Measurements from ENCODE around the gene KLHL20.
"Not testable (repeated sequence)": the region's sequence is repeated elsewhere in the genome, so short reads cannot be mapped to it uniquely, and the experiment has no call there.

KLHL20 gene

DNA sequence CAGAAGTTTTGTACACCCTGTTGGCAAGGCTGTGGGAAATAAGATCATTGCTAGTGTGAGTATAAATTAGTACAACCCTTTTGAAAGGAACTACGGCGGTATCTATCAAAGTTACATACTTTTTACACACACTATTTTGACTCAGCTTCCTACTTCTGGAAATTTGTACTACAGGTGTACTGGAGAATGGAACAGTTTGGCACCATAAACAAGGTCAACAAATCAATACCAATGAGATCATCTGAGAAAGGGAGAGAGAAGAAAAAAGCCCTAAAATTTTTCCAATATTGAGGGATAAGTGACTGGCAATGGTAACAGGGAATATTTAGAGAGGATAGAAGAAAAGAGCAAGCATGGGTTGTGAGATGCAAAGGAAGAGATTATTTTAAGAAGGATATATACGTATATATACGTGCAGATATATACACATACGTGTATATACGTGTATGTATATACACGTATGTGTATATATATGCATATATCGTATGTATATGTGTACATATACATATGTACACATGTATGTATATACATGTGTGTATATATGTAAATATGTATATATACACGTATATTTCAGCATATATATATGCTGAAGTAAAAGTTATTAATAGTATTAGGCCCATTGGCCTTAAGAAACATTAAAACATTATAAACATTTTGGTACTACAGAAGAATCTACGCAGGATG is 27.6 kb downstream of the KLHL20 start:
- Histone ChIP-seq H3K27ac (ENCODE audit: low read depth in 2 of 2, low read length in 2 of 2) (no peak overlapping the region), H3K36me3 (ENCODE audit: control insufficient read depth in 2 of 2, insufficient read depth in 2 of 2, low read length in 2 of 2) (peaks cover 10 to 13% of the 10 kb centered on the region in 2 donors), H3K9me3 (ENCODE audit: control insufficient read depth in 2 of 2, low read length in 2 of 2) (no peaks in the 10 kb centered on the region), H3K27me3 (ENCODE audit: control insufficient read depth in 2 of 2, insufficient read depth in 2 of 2, low read length in 2 of 2) (no peaks in the 10 kb centered on the region), H3K9ac (ENCODE audit: low read depth in 1 of 2, low read length in 2 of 2) (no peak overlapping the region), H3K4me1 (ENCODE audit: control insufficient read depth in 2 of 2, insufficient read depth in 2 of 2, low read length in 2 of 2) (no peaks in the 10 kb centered on the region), H3K4me3 (ENCODE audit: low read length in 2 of 2) (no peak overlapping the region)

GRCh38 chr1:173744651-173745050 is 29.9 kb downstream of the KLHL20 start:
- Histone ChIP-seq H3K9me3 (ENCODE audit: control insufficient read depth in 2 of 2, low read length in 2 of 2) (no peaks in the 10 kb centered on the region), H3K36me3 (ENCODE audit: control insufficient read depth in 2 of 2, insufficient read depth in 2 of 2, low read length in 2 of 2) (peaks cover 10 to 13% of the 10 kb centered on the region in 2 donors), H3K4me1 (ENCODE audit: control insufficient read depth in 2 of 2, insufficient read depth in 2 of 2, low read length in 2 of 2) (no peaks in the 10 kb centered on the region), H3K27ac (ENCODE audit: low read depth in 2 of 2, low read length in 2 of 2) (no peak overlapping the region), H3K27me3 (ENCODE audit: control insufficient read depth in 2 of 2, insufficient read depth in 2 of 2, low read length in 2 of 2) (no peaks in the 10 kb centered on the region), H3K4me3 (ENCODE audit: low read length in 2 of 2) (no peak overlapping the region), H3K9ac (ENCODE audit: low read depth in 1 of 2, low read length in 2 of 2) (no peak overlapping the region)

GRCh38 chr1:173749137-173749536 is 34.4 kb downstream of the KLHL20 start:
- Histone ChIP-seq H3K9ac (ENCODE audit: low read depth in 1 of 2, low read length in 2 of 2) (no peak overlapping the region), H3K4me1 (ENCODE audit: control insufficient read depth in 2 of 2, insufficient read depth in 2 of 2, low read length in 2 of 2) (no peaks in the 10 kb centered on the region), H3K27ac (ENCODE audit: low read depth in 2 of 2, low read length in 2 of 2) (no peak overlapping the region), H3K9me3 (ENCODE audit: control insufficient read depth in 2 of 2, low read length in 2 of 2) (no peaks in the 10 kb centered on the region), H3K27me3 (ENCODE audit: control insufficient read depth in 2 of 2, insufficient read depth in 2 of 2, low read length in 2 of 2) (no peaks in the 10 kb centered on the region), H3K4me3 (ENCODE audit: low read length in 2 of 2) (no peak overlapping the region), H3K36me3 (ENCODE audit: control insufficient read depth in 2 of 2, insufficient read depth in 2 of 2, low read length in 2 of 2) (peaks cover 0 to 22% of the 10 kb centered on the region in 2 donors)

- Histone ChIP-seq H3K36me3 (ENCODE audit: control insufficient read depth in 2 of 2, insufficient read depth in 2 of 2, low read length in 2 of 2) (peaks cover 31 to 60% of the 10 kb centered on the region in 2 donors), H3K27ac (ENCODE audit: low read depth in 2 of 2, low read length in 2 of 2) (no peak overlapping the region), H3K9ac (ENCODE audit: low read depth in 1 of 2, low read length in 2 of 2) (no peak overlapping the region), H3K9me3 (ENCODE audit: control insufficient read depth in 2 of 2, low read length in 2 of 2) (no peaks in the 10 kb centered on the region), H3K27me3 (ENCODE audit: control insufficient read depth in 2 of 2, insufficient read depth in 2 of 2, low read length in 2 of 2) (no peaks in the 10 kb centered on the region), H3K4me1 (ENCODE audit: control insufficient read depth in 2 of 2, insufficient read depth in 2 of 2, low read length in 2 of 2) (no peaks in the 10 kb centered on the region), H3K4me3 (ENCODE audit: low read length in 2 of 2) (no peak overlapping the region)
These were observed 39.0 kb downstream of the KLHL20 start for GRCh38 chr1:173753830-173754229.

DNA sequence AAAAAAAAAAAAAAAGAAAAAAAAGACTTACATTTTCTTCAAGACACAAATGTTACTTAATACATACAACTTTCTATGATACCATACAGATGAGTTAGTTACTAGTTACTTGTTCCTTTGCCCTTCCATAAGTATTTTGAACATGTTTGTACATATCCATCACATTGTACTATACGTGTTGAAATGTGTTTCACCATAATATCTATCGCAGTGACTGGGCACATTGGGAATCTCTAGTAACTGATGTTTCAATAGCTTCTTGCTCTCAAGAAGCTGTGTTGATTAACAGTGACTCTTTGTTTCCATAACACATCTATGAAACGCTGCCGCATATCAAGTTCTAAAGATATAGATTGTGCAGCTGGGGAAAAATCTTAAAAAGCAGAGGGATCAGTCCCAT is 42.9 kb downstream of the KLHL20 start:
- no peak overlapping the region for H3K4me3 ChIP-seq (ENCODE audit: low read length in 2 of 2)
- H3K4me1 ChIP-seq (ENCODE audit: control insufficient read depth in 2 of 2, insufficient read depth in 2 of 2, low read length in 2 of 2): no peaks in the 10 kb centered on the region
- no peak overlapping the region for H3K9ac ChIP-seq (ENCODE audit: low read depth in 1 of 2, low read length in 2 of 2)
- no peaks in the 10 kb centered on the region for H3K9me3 ChIP-seq (ENCODE audit: control insufficient read depth in 2 of 2, low read length in 2 of 2)
- no peaks in the 10 kb centered on the region for H3K27me3 ChIP-seq (ENCODE audit: control insufficient read depth in 2 of 2, insufficient read depth in 2 of 2, low read length in 2 of 2)
- no peak overlapping the region for H3K27ac ChIP-seq (ENCODE audit: low read depth in 2 of 2, low read length in 2 of 2)
- H3K36me3 ChIP-seq (ENCODE audit: control insufficient read depth in 2 of 2, insufficient read depth in 2 of 2, low read length in 2 of 2): peaks cover 34 to 55% of the 10 kb centered on the region in 2 donors

- Histone ChIP-seq H3K27ac (ENCODE audit: low read depth in 2 of 2, low read length in 2 of 2) (no peak overlapping the region), H3K4me1 (ENCODE audit: control insufficient read depth in 2 of 2, insufficient read depth in 2 of 2, low read length in 2 of 2) (no peaks in the 10 kb centered on the region), H3K27me3 (ENCODE audit: control insufficient read depth in 2 of 2, insufficient read depth in 2 of 2, low read length in 2 of 2) (no peaks in the 10 kb centered on the region), H3K9ac (ENCODE audit: low read depth in 1 of 2, low read length in 2 of 2) (no peak overlapping the region), H3K4me3 (ENCODE audit: low read length in 2 of 2) (no peak overlapping the region), H3K36me3 (ENCODE audit: control insufficient read depth in 2 of 2, insufficient read depth in 2 of 2, low read length in 2 of 2) (peaks cover 34 to 51% of the 10 kb centered on the region in 2 donors), H3K9me3 (ENCODE audit: control insufficient read depth in 2 of 2, low read length in 2 of 2) (no peaks in the 10 kb centered on the region)
These were observed 43.3 kb downstream of the KLHL20 start for GRCh38 chr1:173758110-173758509.

- Histone ChIP-seq H3K9me3 (ENCODE audit: control insufficient read depth in 2 of 2, low read length in 2 of 2) (no peaks in the 10 kb centered on the region), H3K27ac (ENCODE audit: low read depth in 2 of 2, low read length in 2 of 2) (no peak overlapping the region), H3K4me1 (ENCODE audit: control insufficient read depth in 2 of 2, insufficient read depth in 2 of 2, low read length in 2 of 2) (no peaks in the 10 kb centered on the region), H3K36me3 (ENCODE audit: control insufficient read depth in 2 of 2, insufficient read depth in 2 of 2, low read length in 2 of 2) (peaks cover 34 to 44% of the 10 kb centered on the region in 2 donors), H3K27me3 (ENCODE audit: control insufficient read depth in 2 of 2, insufficient read depth in 2 of 2, low read length in 2 of 2) (no peaks in the 10 kb centered on the region), H3K4me3 (ENCODE audit: low read length in 2 of 2) (no peak overlapping the region), H3K9ac (ENCODE audit: low read depth in 1 of 2, low read length in 2 of 2) (no peak overlapping the region)
These were observed 44.2 kb downstream of the KLHL20 start for GRCh38 chr1:173758980-173759379.

GRCh38 chr1:173764331-173764730 is 49.5 kb downstream of the KLHL20 start:
- H3K9me3 ChIP-seq (ENCODE audit: control insufficient read depth in 2 of 2, low read length in 2 of 2); H3K4me1 ChIP-seq (ENCODE audit: control insufficient read depth in 2 of 2, insufficient read depth in 2 of 2, low read length in 2 of 2); H3K4me3 ChIP-seq (ENCODE audit: low read length in 2 of 2); H3K27me3 ChIP-seq (ENCODE audit: control insufficient read depth in 2 of 2, insufficient read depth in 2 of 2, low read length in 2 of 2); H3K27ac ChIP-seq (ENCODE audit: low read depth in 2 of 2, low read length in 2 of 2); H3K36me3 ChIP-seq (ENCODE audit: control insufficient read depth in 2 of 2, insufficient read depth in 2 of 2, low read length in 2 of 2); H3K9ac ChIP-seq (ENCODE audit: low read depth in 1 of 2, low read length in 2 of 2): not testable (repeated sequence)

- Histone ChIP-seq H3K9ac (ENCODE audit: low read depth in 1 of 2, low read length in 2 of 2) (no peak overlapping the region), H3K36me3 (ENCODE audit: control insufficient read depth in 2 of 2, insufficient read depth in 2 of 2, low read length in 2 of 2) (peaks cover 9 to 13% of the 10 kb centered on the region in 2 donors), H3K27me3 (ENCODE audit: control insufficient read depth in 2 of 2, insufficient read depth in 2 of 2, low read length in 2 of 2) (no peaks in the 10 kb centered on the region), H3K4me3 (ENCODE audit: low read length in 2 of 2) (no peak overlapping the region), H3K9me3 (ENCODE audit: control insufficient read depth in 2 of 2, low read length in 2 of 2) (no peaks in the 10 kb centered on the region), H3K27ac (ENCODE audit: low read depth in 2 of 2, low read length in 2 of 2) (no peak overlapping the region), H3K4me1 (ENCODE audit: control insufficient read depth in 2 of 2, insufficient read depth in 2 of 2, low read length in 2 of 2) (no peaks in the 10 kb centered on the region)
These were observed 53.4 kb downstream of the KLHL20 start for GRCh38 chr1:173768206-173768605.

GRCh38 chr1:173768827-173769226 is 54.0 kb downstream of the KLHL20 start:
- Histone ChIP-seq H3K9me3 (ENCODE audit: control insufficient read depth in 2 of 2, low read length in 2 of 2) (no peaks in the 10 kb centered on the region), H3K9ac (ENCODE audit: low read depth in 1 of 2, low read length in 2 of 2) (no peak overlapping the region), H3K4me3 (ENCODE audit: low read length in 2 of 2) (no peak overlapping the region), H3K4me1 (ENCODE audit: control insufficient read depth in 2 of 2, insufficient read depth in 2 of 2, low read length in 2 of 2) (no peaks in the 10 kb centered on the region), H3K27me3 (ENCODE audit: control insufficient read depth in 2 of 2, insufficient read depth in 2 of 2, low read length in 2 of 2) (no peaks in the 10 kb centered on the region), H3K27ac (ENCODE audit: low read depth in 2 of 2, low read length in 2 of 2) (no peak overlapping the region), H3K36me3 (ENCODE audit: control insufficient read depth in 2 of 2, insufficient read depth in 2 of 2, low read length in 2 of 2) (peaks cover 9 to 13% of the 10 kb centered on the region in 2 donors)

All from mucosa of rectum (tissue), 2 donors.